IPS DF 19.7 (cell line): ENCODE measurements around the gene VSIG10L2.

Experiments used
- DNase-seq: peaks from one replicate; pipeline ENCODE4 v3.0.0-alpha.2; 2013; ENCODE audit warnings: low read depth, low spot score

The VSIG10L2 gene

DNA sequence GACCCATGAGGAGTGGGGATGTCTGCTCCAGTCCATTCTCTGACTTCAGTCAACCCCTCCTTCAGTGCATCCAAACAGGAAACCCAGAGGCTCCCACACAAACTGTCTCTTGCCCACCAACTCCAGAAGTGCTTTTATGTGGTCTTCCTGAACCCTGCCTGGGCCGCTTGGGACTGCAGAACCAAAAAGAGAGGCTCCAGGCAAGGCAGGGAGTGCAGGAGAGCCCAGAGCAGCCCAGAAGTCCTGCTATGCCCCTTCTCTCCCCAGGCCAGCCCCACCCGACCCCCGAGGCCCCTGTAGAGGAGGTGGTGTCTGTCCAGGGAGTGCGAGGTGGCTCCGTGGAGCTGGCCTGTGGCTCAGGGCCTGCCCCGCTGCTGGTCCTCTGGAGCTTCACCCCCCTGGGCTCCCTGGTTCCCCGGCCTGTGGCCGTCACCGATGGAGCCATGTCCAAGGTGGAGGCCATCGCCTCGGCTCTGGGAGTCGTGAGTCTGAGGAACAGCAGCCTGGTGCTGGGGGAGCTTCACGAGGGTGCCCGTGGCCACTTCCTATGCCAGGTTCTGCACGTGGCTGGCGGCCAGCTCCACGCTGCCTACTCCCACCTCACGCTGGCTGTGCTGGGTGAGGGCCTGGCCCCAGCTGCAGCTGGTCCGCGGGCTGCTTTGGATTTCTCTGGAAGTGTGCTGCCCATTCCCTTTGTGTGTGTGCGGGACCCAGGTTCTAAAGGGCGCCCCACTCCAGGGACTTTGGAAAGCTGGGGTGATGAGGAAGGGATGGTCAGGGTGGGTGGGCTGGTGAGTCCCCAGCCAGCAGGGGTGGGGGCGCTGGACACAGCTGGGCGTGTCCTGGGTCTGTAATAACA, 1.8 kb downstream of the VSIG10L2 start:
- DNase-seq, result no peak

DNA sequence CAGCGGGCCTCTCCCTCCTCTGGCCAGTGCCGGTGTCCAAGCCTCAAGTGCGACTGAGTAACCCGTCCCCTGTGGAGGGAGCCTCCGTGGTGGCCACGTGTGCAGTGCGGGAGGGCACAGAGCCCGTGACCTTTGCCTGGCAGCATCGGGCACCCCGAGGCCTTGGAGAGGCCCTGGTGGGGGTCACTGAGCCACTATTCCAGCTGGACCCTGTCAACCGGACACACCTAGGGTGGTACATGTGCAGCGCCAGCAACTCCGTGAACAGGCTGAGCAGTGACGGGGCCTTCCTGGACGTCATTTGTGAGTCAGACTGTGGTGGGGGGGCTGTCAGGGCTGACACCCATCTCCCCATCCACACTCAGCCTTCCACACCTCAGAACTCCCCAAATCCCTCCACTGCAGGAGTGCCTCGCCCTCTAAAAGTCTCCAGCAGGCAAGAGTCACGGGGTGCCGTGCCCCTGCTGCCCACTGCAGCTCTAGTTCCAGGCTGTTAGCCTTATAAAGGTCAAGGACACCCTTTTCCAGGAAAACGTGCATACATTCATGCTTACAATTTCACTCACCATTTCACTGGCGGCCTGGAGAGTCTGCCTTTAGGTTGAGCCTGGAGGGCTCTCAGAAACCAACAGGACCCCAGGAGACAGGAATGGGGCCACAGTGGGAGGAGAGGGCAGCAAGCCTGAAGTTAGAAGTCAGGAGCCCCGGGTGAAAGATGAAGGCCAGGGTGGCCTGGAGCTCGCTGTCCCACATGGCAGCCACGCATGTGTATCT, 2.6 kb downstream of the VSIG10L2 start:
- no peak for DNase-seq

DNA sequence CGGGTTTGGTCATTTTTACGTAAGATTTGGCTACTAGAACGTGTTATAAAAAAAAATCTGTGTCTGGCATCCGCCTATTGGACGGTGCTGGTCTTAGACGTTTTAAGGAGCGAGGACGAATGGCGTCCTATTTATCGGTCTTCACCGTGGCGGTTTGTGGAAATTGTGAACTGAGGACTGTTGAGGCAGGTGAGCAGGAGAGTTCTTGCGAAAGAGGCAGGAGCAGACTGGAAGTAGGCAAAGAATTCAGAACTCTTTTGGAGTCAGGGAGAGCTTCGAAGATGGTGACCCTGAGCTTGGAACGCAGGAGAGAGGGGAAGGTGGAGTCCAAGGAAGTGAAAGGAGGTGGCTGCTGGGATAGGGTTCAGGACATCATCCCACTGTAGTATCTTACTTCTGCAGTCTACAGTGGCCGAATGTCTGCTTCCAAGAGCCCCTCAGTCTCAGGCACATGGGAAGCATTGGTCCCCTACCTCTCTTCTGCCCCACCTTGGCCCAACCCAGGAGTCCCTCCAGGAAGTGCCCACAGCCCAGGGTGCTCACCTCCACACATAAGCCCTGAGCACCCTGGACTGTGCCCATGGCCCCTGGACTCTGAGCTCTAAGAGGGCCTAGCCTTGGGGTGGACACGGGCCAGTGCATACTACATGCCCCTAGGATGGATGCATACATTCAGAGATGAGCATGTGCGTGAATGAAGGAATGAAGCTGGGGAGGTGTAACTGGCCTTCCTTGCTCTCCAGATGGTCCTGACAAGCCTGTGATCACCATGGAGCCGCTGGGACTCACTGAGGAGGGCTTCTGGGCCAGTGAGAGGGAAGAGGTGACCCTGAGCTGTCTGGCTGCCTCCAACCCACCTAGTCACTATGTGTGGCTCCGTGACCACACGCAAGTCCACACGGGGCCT, 3.7 kb downstream of the VSIG10L2 start:
- no peak for DNase-seq

DNA sequence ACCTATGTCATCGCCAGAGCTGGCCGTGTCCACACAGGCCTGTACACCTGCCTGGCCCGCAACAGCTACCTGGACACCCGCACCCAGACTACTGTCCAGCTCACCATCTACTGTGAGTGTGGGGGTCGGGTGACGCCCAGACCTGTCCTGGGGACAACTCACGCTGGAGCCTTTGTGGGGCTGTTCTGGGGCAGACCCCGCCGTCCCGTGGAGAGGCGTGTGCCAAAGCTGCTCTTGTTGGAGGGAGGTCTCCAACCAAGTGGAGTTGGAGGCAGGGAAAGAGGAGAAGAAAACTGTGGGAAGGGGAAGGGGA, 4.3 kb downstream of the VSIG10L2 start:
- DNase-seq, result no peak

DNA sequence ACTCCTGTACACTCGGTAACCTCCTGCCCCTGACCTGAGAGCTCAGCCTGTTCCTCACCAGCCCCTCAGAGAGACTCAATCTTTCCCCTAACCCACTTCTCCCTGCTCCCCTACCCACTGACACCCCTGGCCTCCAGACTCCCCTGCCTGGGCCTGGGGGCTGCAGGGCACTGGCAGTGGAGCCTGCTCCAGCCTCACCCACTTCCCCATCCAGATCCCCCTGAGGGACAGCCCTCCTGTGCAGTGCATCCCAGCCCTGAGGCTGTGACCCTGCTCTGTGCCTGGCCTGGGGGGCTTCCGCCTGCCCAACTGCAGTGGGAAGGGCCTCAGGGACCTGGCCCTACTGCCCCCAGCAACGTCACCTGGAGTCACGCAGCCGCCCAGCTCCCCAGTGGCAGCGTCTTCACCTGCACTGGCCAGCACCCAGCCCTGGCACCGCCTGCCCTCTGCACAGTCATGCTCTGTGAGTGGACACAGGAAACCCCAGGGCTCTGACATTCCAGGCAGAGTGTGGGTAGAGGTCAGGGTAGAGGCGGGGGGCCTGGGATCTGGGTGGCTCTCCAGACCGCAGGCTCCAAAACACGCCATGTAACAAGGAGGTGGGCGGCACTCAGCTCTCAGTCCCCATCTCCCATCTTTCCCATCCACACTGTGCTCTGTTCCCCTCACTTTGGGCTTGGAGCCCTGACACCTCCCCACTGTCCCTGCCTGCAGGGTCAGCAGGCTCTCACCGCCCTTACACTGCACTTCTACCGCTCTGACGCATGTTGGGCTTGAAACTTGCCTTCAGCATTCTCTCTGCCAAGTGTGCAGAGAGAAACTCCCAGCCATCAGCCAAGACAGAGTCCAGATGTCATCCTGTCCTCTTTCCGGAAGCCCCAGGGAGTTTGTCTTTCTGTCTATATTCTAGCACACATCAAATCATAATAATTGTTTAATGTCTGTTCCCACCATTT, 5.1 kb downstream of the VSIG10L2 start:
- no peak for DNase-seq

DNA sequence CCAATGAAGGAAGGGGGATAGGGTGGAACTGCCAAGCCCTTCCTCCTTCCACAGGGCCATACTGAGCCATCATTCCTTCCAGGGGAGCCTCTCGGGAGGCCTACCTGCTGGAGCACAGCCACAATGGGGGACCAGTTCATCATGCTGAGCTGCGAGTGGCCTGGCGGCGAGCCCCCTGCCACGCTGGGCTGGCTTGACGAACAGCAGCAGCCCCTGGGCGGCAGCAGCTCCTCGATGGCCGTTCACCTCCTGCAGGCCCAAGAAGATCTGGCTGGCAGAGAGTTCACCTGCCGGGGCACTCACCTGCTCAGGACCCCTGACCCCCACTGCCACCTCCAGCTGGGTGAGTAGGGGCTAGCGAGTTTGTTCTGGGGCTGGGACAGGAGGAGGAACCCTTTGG, 5.9 kb downstream of the VSIG10L2 start:
- no peak for DNase-seq

DNA sequence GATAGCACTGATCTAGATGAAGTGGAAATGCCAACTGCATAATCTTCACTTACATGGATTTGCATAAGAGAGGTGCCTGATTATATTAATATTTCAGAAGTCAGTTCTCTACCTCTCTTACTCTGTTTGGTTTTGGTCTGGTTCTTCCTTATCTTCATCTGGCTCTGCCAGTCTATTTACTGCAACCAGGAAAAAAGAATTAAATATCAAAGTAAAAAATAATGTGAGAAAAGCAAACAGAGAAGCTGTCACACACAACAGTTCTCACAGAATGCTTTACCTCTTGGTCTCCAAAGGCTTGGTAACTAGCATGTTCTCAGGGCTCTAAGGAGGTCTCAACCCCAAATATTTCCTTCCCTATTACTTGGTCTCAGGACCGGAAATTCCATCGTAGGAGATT, 6.7 kb downstream of the VSIG10L2 start:
- DNase-seq, result no peak

DNA sequence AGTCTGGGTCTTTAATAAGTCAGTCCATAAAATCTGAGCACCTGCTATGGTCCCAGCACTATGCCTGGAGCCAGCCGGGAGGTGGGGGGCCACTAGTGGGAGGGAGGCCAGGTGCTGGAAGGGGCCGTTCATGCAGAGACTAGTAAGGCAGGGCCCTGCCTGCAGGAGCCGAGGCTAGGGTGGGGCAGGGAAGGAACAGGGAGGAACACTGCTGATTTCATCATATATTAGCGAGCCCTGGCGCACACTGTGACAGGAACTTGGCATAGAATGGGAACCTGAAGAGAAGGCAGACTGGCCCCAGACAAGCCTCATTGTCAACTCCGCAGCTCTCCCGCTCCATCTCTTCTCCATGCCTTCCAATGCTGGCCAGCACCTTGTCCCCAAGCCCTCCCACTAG, 7.1 kb downstream of the VSIG10L2 start:
- no peak for DNase-seq

DNA sequence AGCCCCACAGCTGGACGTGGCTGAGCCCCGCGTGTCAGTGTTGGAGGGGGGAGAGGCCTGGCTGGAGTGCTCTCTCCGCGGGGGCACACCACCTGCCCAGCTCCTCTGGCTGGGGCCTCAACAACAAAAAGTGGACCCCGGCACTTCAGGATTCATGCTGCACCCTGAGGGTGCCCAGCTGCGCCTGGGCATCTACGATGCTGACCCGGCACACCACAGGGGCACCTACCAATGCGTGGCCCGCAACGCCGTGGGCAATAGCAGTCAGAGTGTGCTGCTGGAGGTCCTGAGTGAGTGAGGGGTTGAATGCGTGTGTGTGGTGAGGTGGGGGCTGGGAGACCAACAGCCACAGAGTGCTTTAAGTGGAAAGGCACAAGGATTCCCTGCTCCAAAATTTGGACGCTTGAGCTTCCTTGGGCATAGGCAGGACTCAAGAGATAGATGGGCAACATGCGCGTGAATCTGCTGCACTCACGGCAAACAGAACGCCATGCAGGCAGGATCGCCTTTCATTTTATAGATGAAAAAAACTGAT, 7.6 kb downstream of the VSIG10L2 start:
- no peak for DNase-seq

DNA sequence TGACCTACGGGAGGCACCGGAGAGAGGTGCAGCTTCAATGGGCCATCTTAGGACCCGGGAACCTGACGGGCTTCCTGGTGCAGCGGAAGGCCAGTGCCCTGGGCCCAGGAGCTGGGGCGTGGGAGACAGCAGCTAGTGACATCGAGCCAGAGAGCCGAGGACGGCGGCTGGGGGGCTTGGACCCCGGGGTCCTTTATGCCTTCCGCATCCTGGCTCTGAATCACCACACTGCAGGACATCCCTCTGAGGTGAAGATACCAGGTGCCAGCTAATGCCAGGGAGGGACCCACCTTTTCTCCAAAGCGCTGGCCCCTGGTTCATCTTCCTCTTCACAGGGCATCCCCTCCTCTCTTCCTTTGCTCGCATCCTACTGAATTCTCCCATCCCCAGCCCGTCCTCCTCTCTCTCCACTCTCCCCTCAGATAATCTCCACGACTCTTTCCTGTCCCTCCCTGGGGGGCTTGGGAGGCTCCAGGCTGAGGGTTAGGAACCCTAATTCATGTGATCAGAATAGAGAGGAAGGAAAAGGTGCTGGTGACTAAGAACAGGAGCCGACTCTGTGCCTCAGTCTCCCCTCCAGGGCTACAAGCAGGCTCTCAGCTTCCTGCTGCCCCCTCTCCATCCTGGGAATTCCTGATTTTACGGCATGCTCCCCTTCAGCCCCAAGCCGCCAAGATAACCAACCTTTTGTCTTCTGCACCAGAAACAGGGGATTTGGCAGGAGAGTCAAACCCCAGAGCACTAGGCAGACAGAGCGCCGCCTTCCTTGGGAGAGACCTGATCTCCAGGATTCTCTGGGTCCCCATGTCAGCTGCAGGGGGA, 8.5 kb downstream of the VSIG10L2 start:
- no peak for DNase-seq

DNA sequence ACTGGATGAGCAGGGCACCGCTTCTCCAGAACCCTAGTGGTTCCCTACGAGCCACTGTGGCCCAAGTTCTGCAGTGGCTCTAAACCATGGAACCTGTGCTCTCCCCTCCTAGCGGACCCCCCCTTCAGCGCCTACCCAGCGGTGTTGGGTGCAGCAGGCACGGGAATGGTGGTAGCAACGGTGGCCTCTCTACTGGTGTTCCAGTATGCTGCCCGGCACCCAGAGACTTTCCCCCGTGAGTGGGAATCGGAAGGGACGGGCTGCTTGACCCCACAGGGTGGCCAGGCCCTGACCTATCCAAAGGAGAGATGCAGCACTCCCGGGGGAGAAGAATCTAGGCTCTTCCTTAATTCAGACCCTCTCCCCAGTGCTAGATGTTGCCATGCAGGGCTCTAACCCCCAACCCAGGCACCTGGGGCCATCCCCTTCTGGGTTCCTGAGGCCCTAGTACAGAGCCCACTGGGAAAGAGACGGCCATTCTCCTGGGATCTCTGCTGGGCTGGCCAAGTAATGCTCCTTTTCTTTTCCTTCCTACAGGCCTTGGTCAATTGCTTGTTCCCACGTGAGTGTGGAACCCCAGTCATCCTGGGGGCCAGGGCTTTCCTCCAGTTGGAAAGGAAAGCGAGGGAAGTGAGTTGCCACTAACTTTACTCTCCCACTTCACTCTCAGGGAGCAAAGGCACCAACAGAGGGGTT, 9.2 kb downstream of the VSIG10L2 start:
- no peak for DNase-seq

DNA sequence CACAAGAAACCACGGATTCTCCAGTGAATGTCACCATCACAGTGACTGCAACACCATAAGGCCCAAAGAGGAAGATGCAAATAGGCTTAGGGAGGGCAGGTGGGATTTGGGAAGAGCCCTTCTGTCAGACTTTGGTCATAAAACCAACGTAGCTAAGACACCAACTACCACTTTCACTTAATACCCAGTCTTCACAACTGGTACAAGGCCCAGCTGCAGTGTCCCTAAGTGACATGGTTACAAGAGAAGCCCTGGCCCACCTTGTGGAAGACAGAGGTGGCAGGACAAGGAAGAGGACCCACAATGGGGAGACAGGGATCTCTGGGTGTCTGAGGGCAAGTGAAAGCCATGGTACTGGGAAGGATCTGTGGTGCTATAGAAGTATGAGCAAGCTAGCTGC, 10.0 kb downstream of the VSIG10L2 start:
- DNase-seq, result no peak

DNA sequence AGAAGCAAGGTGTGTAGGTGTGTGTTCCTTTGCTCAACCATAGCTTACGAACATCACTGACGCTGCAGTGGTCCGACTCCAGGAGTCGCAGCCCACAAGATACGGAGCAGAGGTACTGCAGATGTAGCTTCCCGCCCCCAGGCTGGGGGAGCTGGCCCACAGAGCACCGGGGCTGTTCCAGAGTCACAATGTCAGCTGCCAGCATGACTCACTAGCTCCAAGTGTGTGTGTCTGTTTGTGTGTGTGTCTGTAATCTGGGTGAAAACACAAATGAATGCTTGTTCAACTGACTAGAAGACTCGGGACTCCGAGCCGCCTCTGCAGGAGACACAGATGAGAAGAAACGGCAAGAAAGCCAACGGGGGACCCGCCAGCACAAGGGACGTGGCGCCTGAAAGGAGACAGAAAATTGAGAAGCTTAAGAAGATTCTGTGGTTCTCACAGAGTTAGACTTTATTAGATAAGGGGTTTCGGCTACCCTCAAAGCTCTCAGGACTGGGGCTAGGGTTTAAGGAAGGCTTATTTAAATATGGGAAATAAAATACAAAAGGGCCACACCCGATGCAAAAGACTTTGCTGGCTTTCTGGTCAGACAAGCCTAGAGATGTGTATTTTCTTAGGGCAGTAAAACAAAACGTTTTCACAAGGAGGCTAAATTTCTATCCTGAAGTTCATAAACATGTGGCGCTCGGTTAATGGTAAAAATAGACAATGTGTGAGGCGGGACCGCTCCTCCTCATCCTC, 10.7 kb downstream of the VSIG10L2 start:
- no peak for DNase-seq

DNA sequence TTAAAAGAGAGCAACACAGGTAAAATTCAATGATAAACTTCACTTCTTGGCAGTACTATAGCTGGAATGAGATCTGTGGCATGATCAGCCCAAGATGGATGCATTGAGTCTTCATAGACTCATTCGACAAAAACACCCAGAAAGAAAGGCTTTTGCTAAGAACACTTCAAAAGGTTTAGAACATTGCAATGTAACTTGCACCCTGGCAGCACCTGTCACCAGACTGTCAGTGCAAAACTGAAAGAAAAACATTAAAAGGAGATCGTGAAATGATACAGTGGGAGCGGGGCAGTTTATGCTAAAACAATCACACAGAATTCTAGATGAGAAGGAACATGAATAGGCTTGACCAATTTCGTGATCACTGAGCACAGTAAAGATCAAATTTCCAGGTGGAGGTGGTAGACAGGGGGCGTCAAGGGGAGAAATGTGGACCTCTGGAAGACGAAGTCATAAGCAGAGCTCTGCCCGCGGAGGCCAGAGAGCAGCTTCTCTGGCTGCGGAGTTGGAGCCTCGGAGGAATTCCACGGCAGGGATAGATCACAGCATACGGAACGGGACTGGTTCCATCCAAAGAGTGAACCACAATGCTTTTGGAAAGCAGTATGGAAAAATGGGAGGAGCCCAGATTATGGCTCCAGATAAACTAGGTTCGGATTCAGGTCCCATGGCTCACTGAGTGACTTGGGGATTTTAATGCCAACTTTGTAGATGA, 11.9 kb downstream of the VSIG10L2 start:
- DNase-seq, result no peak

DNA sequence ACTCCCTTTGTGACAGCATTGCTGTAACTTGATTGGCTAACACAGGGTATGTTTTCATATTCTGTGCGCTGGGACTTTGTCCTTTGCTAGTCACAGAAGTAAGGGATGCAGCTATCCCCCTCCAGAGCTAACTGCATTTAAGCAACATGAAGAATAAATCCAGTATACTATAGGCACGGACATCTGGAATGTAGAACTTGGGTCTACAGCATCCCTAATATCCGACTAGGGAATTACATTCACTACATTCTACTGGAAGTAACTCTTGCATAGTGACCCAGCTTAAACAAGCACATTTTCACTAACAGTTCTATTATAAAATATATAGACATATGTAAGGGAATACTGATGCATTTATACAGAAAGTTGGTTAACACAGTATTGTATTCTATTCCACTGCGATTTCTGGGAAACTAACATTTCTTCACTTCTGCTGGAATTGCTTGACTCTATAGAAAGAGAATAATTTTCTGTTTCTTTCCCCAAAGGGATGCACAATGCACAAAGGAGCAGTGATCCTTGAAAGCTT, 13.1 kb downstream of the VSIG10L2 start:
- no peak for DNase-seq

DNA sequence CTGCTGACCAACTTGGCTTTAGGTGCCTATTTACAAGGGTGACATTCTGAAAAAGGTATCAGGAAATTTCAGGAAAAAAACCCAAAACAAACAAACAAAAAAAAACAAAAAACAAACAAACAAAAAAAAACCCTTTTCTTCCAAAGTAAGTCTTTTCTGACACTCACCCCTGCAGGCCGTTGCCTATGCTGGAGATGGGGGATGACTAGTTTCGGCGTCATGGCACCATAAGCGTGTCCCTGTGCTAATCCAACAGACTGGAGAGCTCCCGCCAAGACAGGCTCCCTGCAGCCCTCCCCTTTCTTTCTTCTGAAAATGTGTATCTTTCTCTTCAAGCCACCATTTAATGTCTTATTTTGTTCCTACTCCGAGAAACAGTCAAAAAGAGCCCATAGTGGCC, 13.7 kb downstream of the VSIG10L2 start:
- DNase-seq, result no peak

DNA sequence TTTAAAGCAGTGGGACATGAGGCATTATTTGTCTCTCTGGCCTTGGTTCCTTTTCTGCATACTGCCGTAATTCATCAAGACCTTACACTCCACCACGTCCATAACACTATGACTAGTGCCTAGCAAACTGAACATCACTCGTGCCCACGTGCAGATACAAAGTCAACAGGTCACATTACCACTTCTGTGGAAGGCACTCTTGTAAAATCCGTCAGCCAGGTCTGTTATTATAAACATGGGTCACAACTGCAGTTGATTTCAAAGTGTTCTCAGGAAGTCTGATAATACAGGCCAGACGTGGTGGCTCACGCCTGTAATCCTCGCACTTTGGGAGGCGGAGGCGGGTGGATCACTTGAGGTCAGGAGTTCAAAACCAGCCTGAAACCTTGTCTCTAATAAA, 14.1 kb downstream of the VSIG10L2 start:
- DNase-seq, result no peak

DNA sequence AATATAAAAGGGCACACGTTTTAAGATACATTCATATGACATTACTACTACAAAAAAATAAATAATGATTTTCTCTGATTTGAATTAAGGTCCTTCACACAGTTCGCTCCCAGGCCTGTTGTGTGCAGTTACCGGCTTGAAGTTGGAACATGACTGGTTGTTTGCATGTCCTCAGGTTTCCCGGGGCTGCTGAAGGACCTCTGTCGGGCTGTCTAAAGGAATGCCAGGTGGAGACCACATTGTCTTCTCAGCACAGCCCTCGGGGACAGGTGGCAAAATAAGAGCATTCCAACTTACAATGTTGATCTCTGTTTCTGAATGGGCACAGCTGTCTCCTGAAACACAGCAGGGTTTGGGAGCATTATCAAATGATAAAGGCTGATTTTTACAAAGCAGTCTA, 14.9 kb downstream of the VSIG10L2 start:
- no peak for DNase-seq
